Smooth muscle cell (in vitro differentiated cells): ENCODE data around the gene PIP4K2C. TPM values are rescaled to one million over a fixed set of nuclear protein-coding genes. Genes with fewer than 3 reads are reported as not detected.
A peak's percentile ranks its signal among the peaks of the same experiment; 100 is the strongest.

ENCODE experiments used
- DNase-seq: peaks from one replicate; lab custom pipeline; 2025; ENCODE audit not compliant: unreplicated experiment; lab: John Stamatoyannopoulos, UW
- H2AFZ ChIP-seq: fragments of 200-600 bp; sonication (generic); 2 replicates; pipeline ENCODE4 v1.6.0; 2016; ENCODE audit warnings: antibody characterized with exemption, low read depth, mild to moderate bottlenecking
- H3F3A ChIP-seq: fragments of 200-600 bp; sonication (generic); 2 replicates; pipeline ENCODE4 v1.6.0; 2017; ENCODE audit warnings: antibody characterized with exemption, low read depth
- H3K27ac ChIP-seq: fragments of 200-600 bp; sonication (generic); 2 replicates; pipeline ENCODE4 v1.5.1; 2016; ENCODE audit warnings: low read depth, mild to moderate bottlenecking
- H3K27me3 ChIP-seq: fragments of 200-600 bp; sonication (generic); 2 replicates; pipeline ENCODE4 v1.6.1; 2016; ENCODE audit warnings: low read depth, mild to moderate bottlenecking
- H3K36me3 ChIP-seq: fragments of 200-600 bp; sonication (generic); 2 replicates; pipeline ENCODE4 v1.5.1; 2016; ENCODE audit warnings: low read depth
- H3K4me1 ChIP-seq: fragments of 200-600 bp; sonication (generic); 2 replicates; pipeline ENCODE4 v1.5.1; 2016; ENCODE audit warnings: low read depth
- H3K4me2 ChIP-seq: fragments of 200-600 bp; sonication (generic); 2 replicates; pipeline ENCODE4 v1.6.0; 2016; ENCODE audit warnings: mild to moderate bottlenecking
- H3K4me3 ChIP-seq: fragments of 200-600 bp; sonication (generic); 2 replicates; pipeline ENCODE4 v1.5.1; 2016; ENCODE audit warnings: mild to moderate bottlenecking
- H3K79me2 ChIP-seq: fragments of 200-600 bp; sonication (generic); 2 replicates; pipeline ENCODE4 v1.6.0; 2016; ENCODE audit warnings: low read depth, mild to moderate bottlenecking
- H3K9ac ChIP-seq: fragments of 200-600 bp; sonication (generic); 2 replicates; pipeline ENCODE4 v1.6.0; 2016; ENCODE audit warnings: low read depth
- H3K9me3 ChIP-seq: fragments of 200-600 bp; sonication (generic); replicated peaks from 2 replicates; pipeline ENCODE4 v1.5.1; 2016; ENCODE audit warnings: low read depth
- H4K20me1 ChIP-seq: fragments of 200-600 bp; sonication (generic); 2 replicates; pipeline ENCODE4 v1.6.0; 2016; ENCODE audit warnings: low read depth
- WGBS: methylation state at CpG from one replicate; pipeline ENCODE4 v1.1.7; 2016; ENCODE audit warnings: low lambda C conversion rate; 5-methylcytosine and 5-hydroxymethylcytosine counted together
- polyA plus RNA-seq: library from polyadenylated mRNA; unstranded; fragments of >200 nt; fragmentation: Nextera tagmentation; extraction: Ambion mirVana; gene quantifications from 2 replicates; pipeline ENCODE4 v1.2.1, GENCODE V29; 2016
- total RNA-seq: library from RNA; depleted of rRNA; stranded (reverse); fragments of >200 nt; gene quantifications from 2 replicates; pipeline ENCODE4 v1.2.3, GENCODE V29; 2014
- TF ChIP-seq, protein P1 (sequence below): fragments of 200-600 bp; sonication (generic); IDR thresholded peaks from 2 replicates; pipeline ENCODE4 v1.5.1; 2017; ENCODE audit warnings: borderline replicate concordance, mild to moderate bottlenecking, antibody characterized with exemption; ENCODE audit not compliant: insufficient read depth, poor library complexity, severe bottlenecking

Gene PIP4K2C
- total and polyA plus RNA-seq, 2 experiments from 2014 or later = 33.3 to 39.5 TPM

DNA sequence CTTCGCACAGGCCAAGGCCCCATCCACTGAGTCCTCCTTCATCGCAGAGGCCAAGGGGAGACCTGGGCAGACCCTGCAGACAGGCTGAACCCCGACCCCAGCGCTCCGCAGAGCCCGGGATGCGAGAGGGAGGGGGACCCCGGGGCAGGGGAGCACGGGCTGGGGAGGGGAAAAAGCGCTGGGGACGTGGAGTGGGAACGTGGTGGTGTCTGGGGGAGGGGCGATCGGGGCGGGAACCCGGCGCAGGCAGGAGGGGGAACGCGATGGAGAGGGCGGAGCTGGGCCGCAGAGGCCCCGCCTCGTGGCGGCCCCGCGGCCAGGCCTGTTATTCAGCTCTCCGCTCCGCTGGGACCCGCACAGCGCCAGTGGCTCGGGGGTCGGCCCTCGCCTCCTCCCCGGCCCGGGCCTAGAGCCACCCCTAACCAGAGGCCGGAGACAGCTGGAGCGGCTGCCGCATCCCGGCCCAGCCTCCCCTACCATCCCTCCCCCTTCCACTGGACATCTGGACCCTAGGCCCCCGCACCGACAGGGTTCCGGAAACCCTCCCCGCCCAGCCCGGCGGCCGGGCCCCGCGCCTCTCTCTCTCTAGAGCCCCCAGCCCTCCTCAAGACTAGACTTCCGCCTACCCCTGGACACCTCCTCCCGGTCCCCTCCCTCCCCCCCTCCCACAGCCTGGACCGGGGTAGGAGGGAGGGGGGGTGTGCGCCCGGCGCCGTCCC is 20.3 kb downstream of the PIP4K2C start, which contains the start of gene ARHGEF25:
Gene ARHGEF25, plus strand, starts transcription at position 328 of the 719 bp plus-strand sequence. CDS start 460 bp downstream, outside the sequence.
- WGBS = under 1% methylated on average over 33 of the region's 55 CpGs
- Histone ChIP-seq H3K4me1 (peaks cover 17% of the 10 kb centered on the region), H2AFZ (peak within 1 kb of the TSS; percentile 80), H3K4me2 (peak within 1 kb of the TSS; percentile 95), H3K9ac (peak within 1 kb of the TSS; percentile 70), H3K79me2 (no peaks in the 10 kb centered on the region), H3K9me3 (no peaks in the 10 kb centered on the region), H3K27ac (no peak within 1 kb of the TSS), H3F3A (peaks cover 19% of the 10 kb centered on the region), H3K36me3 (no peaks in the 10 kb centered on the region), H3K4me3 (peak within 1 kb of the TSS; percentile 77), H4K20me1 (peaks cover 4% of the 10 kb centered on the region), H3K27me3 (no peaks in the 10 kb centered on the region)
- peak; percentile 48 for DNase-seq
- TF ChIP-seq, protein P1, sequence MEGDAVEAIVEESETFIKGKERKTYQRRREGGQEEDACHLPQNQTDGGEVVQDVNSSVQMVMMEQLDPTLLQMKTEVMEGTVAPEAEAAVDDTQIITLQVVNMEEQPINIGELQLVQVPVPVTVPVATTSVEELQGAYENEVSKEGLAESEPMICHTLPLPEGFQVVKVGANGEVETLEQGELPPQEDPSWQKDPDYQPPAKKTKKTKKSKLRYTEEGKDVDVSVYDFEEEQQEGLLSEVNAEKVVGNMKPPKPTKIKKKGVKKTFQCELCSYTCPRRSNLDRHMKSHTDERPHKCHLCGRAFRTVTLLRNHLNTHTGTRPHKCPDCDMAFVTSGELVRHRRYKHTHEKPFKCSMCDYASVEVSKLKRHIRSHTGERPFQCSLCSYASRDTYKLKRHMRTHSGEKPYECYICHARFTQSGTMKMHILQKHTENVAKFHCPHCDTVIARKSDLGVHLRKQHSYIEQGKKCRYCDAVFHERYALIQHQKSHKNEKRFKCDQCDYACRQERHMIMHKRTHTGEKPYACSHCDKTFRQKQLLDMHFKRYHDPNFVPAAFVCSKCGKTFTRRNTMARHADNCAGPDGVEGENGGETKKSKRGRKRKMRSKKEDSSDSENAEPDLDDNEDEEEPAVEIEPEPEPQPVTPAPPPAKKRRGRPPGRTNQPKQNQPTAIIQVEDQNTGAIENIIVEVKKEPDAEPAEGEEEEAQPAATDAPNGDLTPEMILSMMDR = no peak

DNA sequence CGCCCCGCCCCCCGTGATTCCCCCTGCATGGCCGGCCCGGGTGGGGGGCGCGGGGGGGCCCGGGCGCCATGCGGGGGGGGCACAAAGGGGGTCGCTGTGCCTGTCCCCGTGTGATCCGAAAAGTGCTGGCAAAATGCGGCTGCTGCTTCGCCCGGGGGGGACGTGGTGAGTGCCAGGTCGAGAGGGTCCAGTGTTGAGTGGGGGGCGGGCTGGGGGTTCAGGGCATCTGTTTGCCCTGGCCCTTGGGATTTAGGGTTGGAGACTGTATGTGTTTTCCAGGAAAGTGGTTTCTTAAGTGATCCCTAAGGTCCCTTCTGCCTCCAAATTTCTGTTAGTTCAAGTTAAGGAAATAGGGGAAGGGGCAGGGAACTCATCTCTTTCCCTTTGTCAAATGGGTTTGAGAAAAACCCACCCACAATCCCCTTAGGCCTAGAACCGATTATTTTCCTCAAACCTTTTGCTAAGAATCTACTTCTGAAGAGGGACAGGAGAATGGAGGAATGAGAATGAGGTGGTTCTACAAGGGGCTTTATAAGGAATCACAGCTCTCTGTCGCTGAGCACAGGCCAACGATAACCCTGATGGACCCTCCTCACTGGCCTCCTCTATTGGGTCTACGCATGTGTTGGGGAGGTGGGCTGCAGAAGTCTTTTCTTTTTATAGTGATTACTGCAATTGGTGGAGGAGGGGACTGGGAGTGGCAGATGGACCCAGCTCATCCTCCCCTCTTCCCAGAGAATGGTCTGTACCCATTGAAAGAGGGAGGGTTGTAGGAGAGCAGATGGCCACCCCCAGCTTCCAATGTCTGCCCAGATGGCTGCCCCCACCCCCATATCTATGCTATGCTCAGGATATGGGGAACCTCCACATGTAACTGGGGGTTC is 21.1 kb downstream of the PIP4K2C start:
- Histone ChIP-seq H3K4me2 (peak overlapping the region; percentile 95), H3K4me3 (peak overlapping the region; percentile 77), H3K27me3 (no peaks in the 10 kb centered on the region), H3K9me3 (no peaks in the 10 kb centered on the region), H3K27ac (no peak overlapping the region), H3K9ac (peak overlapping the region; percentile 70), H4K20me1 (peaks cover 4% of the 10 kb centered on the region), H3K36me3 (no peaks in the 10 kb centered on the region), H3K4me1 (peaks cover 17% of the 10 kb centered on the region), H3F3A (peaks cover 19% of the 10 kb centered on the region), H3K79me2 (no peaks in the 10 kb centered on the region), H2AFZ (peak overlapping the region; percentile 80)
- WGBS = 50% methylated on average over 4 of the region's 23 CpGs
- no peak for DNase-seq
- TF ChIP-seq, protein P1 = no peak

GRCh38 chr12:57612711-57613426 is 21.9 kb downstream of the PIP4K2C start:
- no peaks in the 10 kb centered on the region for H3K9me3 ChIP-seq
- peak overlapping the region; percentile 95 for H3K4me2 ChIP-seq

More at GRCh38 chr12:57612711-57613426, 21.9 kb downstream of the PIP4K2C start:
- Histone ChIP-seq H3K27ac (no peak overlapping the region), H3F3A (peaks cover 17% of the 10 kb centered on the region), H3K4me1 (peaks cover 17% of the 10 kb centered on the region), H3K27me3 (peaks cover 7% of the 10 kb centered on the region), H3K36me3 (no peaks in the 10 kb centered on the region), H3K4me3 (no peak overlapping the region), H2AFZ (no peak overlapping the region), H3K79me2 (no peaks in the 10 kb centered on the region), H4K20me1 (peaks cover 4% of the 10 kb centered on the region), H3K9ac (no peak overlapping the region)
- no peak for DNase-seq
- 97% methylated on average over 10 of the region's 10 CpGs for WGBS
- TF ChIP-seq, protein P1 = no peak
